HS-27A (cell line): ENCODE results near the gene ZSWIM5.
"Not testable (repeated sequence)": the region's sequence is repeated elsewhere in the genome, so short reads cannot be mapped to it uniquely, and the experiment has no call there.

Experiments
- DNase-seq: peaks from one replicate; pipeline ENCODE4 v3.0.0-alpha.2; 2012; ENCODE audit warnings: low read depth, missing footprints

ZSWIM5 gene

DNA sequence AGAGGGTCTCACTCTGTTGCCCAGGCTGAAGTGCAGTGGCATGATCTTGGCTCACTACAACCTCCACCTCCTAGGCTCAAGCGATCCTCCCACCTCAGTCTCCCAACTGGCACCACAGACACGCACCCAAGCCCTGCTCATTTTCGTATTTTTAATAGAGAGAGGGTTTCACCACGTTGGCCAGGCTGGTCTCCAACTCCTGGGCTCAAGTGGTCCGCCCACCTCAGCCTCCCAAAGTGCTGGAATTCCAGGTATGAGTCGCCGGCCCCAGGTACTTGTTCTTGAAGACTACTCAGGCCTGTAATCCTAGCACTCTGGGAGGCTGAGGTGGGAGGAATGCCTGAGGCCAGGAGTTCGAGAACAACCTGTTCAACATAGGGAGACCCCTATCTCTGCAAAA lies 204.8 kb downstream of the ZSWIM5 start:
- DNase-seq: not testable (repeated sequence)

DNA sequence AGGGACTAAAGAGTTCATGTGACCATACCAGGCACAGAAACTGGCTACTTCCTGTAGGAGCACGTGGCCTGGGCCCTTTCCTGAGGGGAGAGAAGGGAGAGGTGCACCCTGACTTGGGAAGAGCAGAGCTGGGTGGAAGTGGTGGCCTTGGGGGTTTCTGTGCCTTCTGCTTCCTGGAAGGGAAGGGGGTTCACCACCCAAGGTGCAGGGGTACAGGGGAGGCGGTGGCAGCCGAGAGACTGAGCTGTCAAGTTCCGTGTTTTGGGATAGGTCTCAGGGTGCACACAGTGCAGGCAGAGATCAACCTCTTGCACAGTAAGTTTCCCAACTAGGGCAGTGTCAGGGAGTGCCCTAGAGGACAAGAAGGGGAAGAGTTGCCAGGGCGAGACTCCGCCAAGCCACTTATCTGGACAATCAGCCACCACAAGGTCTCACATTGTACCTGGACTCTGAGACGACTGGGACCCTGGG lies 205.4 kb downstream of the ZSWIM5 start:
- DNase-seq: no peak

- DNase-seq: no peak
These were observed 207.2 kb downstream of the ZSWIM5 start for GRCh38 chr1:44999232-44999631.

DNA sequence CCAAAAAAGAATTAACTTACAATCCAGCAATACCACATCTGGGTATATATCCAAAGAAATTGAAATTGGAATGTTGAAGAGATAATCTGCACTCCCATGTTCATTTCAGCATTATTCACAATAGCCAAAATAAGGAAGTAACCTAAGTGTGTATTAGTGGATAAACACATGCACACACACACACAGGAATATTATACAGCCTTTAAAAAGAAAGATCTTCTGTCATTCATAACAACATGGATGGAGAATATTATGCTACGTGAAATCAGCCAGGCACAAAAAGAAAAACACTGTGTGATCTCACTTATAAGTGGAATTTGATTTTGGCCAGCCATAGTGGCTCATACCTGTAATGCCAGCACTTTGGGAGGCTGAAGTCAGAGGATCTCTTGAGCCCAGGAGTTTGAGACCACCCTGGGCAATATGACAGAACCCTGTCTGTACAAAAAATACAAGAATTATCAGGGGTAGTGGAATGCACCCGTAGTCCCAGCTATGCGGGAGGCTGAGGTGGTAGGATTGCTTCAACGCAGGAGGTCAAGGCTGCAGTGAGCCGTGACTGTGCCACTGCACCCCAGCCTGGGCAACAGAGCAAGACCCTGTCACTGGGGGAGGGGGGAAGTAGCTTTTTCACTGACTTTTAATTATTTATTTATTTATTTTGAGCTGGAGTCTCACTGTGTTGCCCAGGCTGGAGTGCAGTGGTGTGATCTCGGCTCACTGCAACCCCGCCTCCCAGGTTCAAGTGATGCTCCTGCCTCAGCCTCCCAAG lies 210.8 kb downstream of the ZSWIM5 start:
- DNase-seq: no peak

DNA sequence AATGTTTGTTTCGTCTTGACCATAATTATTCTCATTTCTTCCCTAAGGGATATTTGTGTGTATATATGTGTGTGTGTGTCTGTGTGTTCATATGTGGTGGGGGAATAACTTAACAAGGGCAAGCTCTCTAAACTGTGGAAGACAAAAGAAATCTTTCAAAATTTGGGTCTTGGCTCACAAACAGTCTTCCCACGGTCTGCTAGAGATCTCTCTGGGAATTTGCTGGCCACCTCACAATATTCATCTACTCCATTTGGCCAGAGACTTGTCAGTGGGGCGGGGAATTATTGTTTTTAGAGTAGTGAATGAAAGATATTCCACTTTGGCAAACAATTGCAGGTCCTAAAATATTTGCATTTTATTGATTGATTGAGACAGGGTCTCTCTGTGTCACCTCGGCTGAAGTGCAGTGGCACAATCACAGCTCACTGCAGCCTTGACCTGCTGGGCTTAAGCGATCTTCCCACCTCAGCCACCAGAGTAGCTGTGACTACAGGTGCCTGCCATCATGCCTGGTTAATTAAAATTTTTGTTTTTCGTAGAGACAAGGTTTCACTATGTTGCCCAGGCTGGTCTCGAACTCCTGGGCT lies 212.0 kb downstream of the ZSWIM5 start:
- no peak for DNase-seq

DNA sequence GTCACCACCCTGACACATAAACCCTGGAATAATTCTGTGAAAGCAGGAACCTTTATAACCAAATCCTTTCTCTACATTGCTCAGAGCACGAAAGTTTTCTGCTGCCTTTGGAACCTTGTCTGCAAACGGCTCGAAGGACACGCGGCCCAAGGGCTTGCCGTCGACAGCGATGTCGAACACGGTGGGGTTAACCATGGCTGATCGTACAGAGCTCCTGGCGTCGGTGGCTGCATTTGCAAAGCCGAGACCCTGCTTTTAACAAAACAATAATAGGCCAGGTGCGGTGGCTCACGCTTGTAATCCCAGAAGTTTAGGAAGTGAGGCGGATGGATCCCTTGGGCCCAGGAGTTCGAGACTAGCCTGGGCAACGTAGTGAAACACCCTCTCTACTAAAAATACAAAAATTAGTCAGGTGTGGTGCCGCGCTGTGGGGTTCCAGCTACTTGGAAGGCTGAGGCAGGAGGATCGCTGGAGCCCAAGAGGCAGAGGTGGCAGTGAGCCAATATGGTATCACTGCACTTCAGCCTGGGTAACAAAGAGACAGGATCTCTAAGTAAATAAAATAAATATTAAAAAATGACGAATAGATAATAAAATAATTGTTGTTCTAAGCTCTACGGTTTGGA lies 217.8 kb downstream of the ZSWIM5 start:
- DNase-seq: no peak

- no peak for DNase-seq
These were observed 220.6 kb downstream of the ZSWIM5 start for GRCh38 chr1:44985747-44986359.

DNA sequence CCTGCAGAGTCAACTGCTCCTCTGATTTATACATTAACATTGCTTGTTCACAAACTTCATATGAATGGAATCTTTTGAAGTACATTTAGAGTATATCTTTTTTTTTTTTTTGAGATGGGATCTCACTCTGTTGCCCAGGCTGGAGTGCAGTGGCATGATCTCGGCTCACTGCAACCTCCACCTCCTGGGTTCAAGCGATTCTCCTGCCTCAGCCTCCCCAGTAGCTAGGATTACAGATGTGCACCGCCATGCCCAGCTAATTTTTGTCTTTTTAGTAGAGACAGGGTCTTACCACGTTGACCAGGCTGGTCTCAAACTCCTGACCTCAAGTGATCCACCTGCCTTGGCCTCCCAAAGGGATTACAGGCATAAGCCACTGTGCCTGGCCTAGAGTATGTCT lies 229.0 kb downstream of the ZSWIM5 start:
- not testable (repeated sequence) for DNase-seq

DNA sequence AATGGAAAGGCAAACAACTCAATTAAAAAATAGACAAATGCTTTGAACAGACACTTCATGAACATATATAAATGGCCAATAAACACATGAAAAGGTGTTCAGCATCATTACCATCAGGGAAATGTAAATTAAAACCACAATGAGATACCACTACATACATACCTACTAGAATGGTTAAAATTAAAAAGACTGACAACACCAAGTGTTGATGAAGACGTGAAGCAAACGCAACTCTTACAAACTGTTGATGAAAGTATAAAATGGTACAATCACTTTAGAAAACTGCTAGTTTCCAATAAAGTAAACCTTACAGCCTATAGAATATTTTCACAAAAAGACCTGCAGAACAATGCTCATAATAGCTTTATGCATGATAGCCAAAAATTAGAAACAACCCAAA lies 230.2 kb downstream of the ZSWIM5 start:
- DNase-seq: no peak

DNA sequence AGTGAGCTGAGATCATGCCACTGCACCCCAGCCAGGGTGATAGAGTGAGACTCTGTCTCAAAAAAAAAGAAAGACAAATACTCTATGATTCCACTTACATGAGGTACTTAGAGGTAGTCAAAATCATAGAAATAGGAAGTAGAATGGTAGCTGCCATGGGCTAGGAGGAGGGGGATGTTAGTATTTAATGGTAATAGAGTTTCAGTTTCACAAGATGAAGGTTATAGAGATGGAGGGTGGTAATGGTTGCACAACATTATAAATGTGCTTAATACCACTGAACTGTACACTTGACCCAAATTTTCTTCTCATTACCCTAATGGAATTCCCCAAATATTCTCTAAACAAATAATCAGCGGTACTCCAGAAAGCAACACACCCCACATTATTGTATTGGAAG lies 232.8 kb downstream of the ZSWIM5 start:
- no peak for DNase-seq

GRCh38 chr1:44970317-44970716 lies 236.1 kb downstream of the ZSWIM5 start:
- DNase-seq: peak; percentile 80
